Bronchial epithelial cell (primary cell): ENCODE measurements around the gene RAB11FIP5. TPM values are rescaled to one million over a fixed set of nuclear protein-coding genes. Genes with fewer than 3 reads are reported as not detected.

Experiments
- DNase-seq: peaks from one replicate; pipeline ENCODE4 v3.0.0-alpha.2; 2010; ENCODE audit warnings: low read depth
- FAIRE-seq: peaks from 2 replicates; lab custom pipeline; 2011; peaks lifted over from hg19 to GRCh38; lab: Jason Lieb, UNC
- H3K27me3 ChIP-seq: 2 replicates; pipeline ENCODE4 v1.5.1; 2011; ENCODE audit warnings: low read length; ENCODE audit not compliant: control insufficient read depth, insufficient read depth
- H3K36me3 ChIP-seq: 2 replicates; pipeline ENCODE4 v1.5.1; 2011; ENCODE audit warnings: low read length; ENCODE audit not compliant: control insufficient read depth, insufficient read depth
- H3K4me3 ChIP-seq: 2 replicates; pipeline ENCODE4 v1.5.1; 2011; ENCODE audit warnings: mild to moderate bottlenecking, low read depth, low read length, control low read depth
- total RNA-seq: library from RNA; depleted of rRNA; stranded (reverse); fragments of >200 nt; gene quantifications from 2 replicates; pipeline ENCODE4 v1.2.1, GENCODE V29; 2014
- TF ChIP-seq, protein P1 (sequence below): IDR thresholded peaks from 2 replicates; pipeline ENCODE4 v1.5.1; 2011; ENCODE audit warnings: mild to moderate bottlenecking, moderate library complexity, low read length, control low read depth, inconsistent platforms; ENCODE audit not compliant: insufficient read depth, severe bottlenecking

Gene RAB11FIP5
- total RNA-seq, 1 donor from 2014 or later, result 19.5 TPM

- H3K36me3 ChIP-seq, result no peaks in the 10 kb centered on the region
These were observed 80.7 kb downstream of the RAB11FIP5 start for GRCh38 chr2:73031725-73032701.

GRCh38 chr2:73031095-73031678, 81.6 kb downstream of the RAB11FIP5 start:
- FAIRE-seq, result no peak
- TF ChIP-seq, protein P1, sequence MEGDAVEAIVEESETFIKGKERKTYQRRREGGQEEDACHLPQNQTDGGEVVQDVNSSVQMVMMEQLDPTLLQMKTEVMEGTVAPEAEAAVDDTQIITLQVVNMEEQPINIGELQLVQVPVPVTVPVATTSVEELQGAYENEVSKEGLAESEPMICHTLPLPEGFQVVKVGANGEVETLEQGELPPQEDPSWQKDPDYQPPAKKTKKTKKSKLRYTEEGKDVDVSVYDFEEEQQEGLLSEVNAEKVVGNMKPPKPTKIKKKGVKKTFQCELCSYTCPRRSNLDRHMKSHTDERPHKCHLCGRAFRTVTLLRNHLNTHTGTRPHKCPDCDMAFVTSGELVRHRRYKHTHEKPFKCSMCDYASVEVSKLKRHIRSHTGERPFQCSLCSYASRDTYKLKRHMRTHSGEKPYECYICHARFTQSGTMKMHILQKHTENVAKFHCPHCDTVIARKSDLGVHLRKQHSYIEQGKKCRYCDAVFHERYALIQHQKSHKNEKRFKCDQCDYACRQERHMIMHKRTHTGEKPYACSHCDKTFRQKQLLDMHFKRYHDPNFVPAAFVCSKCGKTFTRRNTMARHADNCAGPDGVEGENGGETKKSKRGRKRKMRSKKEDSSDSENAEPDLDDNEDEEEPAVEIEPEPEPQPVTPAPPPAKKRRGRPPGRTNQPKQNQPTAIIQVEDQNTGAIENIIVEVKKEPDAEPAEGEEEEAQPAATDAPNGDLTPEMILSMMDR, result no peak
- H3K4me3 ChIP-seq, result no peak overlapping the region

More at GRCh38 chr2:73031725-73032701, 80.7 kb downstream of the RAB11FIP5 start:
- DNase-seq (no peak), FAIRE-seq (no peak)
- TF ChIP-seq, protein P1, result no peak
- no peak overlapping the region for H3K4me3 ChIP-seq
- H3K27me3 ChIP-seq, result no peaks in the 10 kb centered on the region

GRCh38 chr2:73028841-73029240, 83.9 kb downstream of the RAB11FIP5 start:
- Histone ChIP-seq H3K4me3 (no peak overlapping the region), H3K27me3 (no peaks in the 10 kb centered on the region), H3K36me3 (no peaks in the 10 kb centered on the region)
- no peak for DNase-seq
- TF ChIP-seq, protein P1, result no peak
- no peak for FAIRE-seq

More at GRCh38 chr2:73031095-73031678, 81.6 kb downstream of the RAB11FIP5 start:
- H3K36me3 ChIP-seq, result no peaks in the 10 kb centered on the region
- no peaks in the 10 kb centered on the region for H3K27me3 ChIP-seq
- no peak for DNase-seq

GRCh38 chr2:73027340-73027739, 85.4 kb downstream of the RAB11FIP5 start:
- no peaks in the 10 kb centered on the region for H3K36me3 ChIP-seq
- TF ChIP-seq, protein P1, result no peak
- no peak overlapping the region for H3K4me3 ChIP-seq
- no peaks in the 10 kb centered on the region for H3K27me3 ChIP-seq
- FAIRE-seq (no peak), DNase-seq (no peak)

- Histone ChIP-seq H3K27me3 (no peaks in the 10 kb centered on the region), H3K4me3 (no peak overlapping the region), H3K36me3 (peaks cover 1% of the 10 kb centered on the region)
- DNase-seq, result no peak
- no peak for FAIRE-seq
- TF ChIP-seq, protein P1, result no peak
These were observed 89.3 kb downstream of the RAB11FIP5 start for GRCh38 chr2:73023497-73023896.

Other genes starting within 250 kb of the RAB11FIP5 start
- 12.2 and 14.0 TPM in 2 replicates for gene SPR, start 225.5 kb downstream of the RAB11FIP5 start, total RNA-seq
- 0.26 TPM in 1 of 2 replicates, not detected in the other for gene EMX1, start 195.4 kb downstream of the RAB11FIP5 start, total RNA-seq
- gene SFXN5, start 41.2 kb downstream of the RAB11FIP5 start, total RNA-seq, result 5.3 and 8.2 TPM in 2 replicates
- not detected in 2 replicates for gene NOTO, start 89.6 kb upstream of the RAB11FIP5 start, total RNA-seq
- gene SMYD5, start 101.3 kb upstream of the RAB11FIP5 start, total RNA-seq, result 11.1 and 18.4 TPM in 2 replicates
- gene PRADC1, start 120.3 kb upstream of the RAB11FIP5 start, total RNA-seq, result 5.8 and 11.5 TPM in 2 replicates
- gene CCT7, start 121.4 kb upstream of the RAB11FIP5 start, total RNA-seq, result 260 and 362 TPM in 2 replicates
- gene FBXO41, start 171.5 kb upstream of the RAB11FIP5 start, total RNA-seq, result 1.6 and 1.8 TPM in 2 replicates
- not detected in 2 replicates for gene EGR4, start 180.6 kb upstream of the RAB11FIP5 start, total RNA-seq